ENCODE measurements around the gene LYSMD2. TPM values are rescaled to one million over a fixed set of nuclear protein-coding genes. Genes with fewer than 3 reads are reported as not detected.

Gene LYSMD2
- polyA plus RNA-seq, 1 donor from 2014 or later, result 66.6 TPM

- Mint-ChIP-seq H3K27ac (peak overlapping the region in 2 of 3 donors; percentile 9 to 53), H3K4me3 (no peak overlapping the region), H3K36me3 (peaks cover 9% of the 10 kb centered on the region), H3K9me3 (no peaks in the 10 kb centered on the region), H3K4me1 (peaks cover 13 to 23% (median 14%) of the 10 kb centered on the region in 3 donors), H3K27me3 (no peaks in the 10 kb centered on the region)
Measured at GRCh38 chr15:51718219-51718618, 19.2 kb downstream of the LYSMD2 start.

- Mint-ChIP-seq H3K4me1 (peaks cover 9 to 21% (median 11%) of the 10 kb centered on the region in 3 donors), H3K4me3 (no peak overlapping the region), H3K27me3 (no peaks in the 10 kb centered on the region), H3K36me3 (peaks cover 4% of the 10 kb centered on the region), H3K27ac (no peak overlapping the region), H3K9me3 (no peaks in the 10 kb centered on the region)
Measured at GRCh38 chr15:51714911-51715310, 22.5 kb downstream of the LYSMD2 start.

GRCh38 chr15:51714162-51714561, 23.3 kb downstream of the LYSMD2 start:
- Mint-ChIP-seq H3K4me1 (peaks cover 7 to 13% (median 9%) of the 10 kb centered on the region in 3 donors), H3K27me3 (no peaks in the 10 kb centered on the region), H3K9me3 (no peaks in the 10 kb centered on the region), H3K36me3 (peaks cover 4% of the 10 kb centered on the region), H3K4me3 (no peak overlapping the region), H3K27ac (peak overlapping the region in 1 of 3 donors; percentile 55)

GRCh38 chr15:51709031-51709430, 28.4 kb downstream of the LYSMD2 start:
- peaks cover 2% of the 10 kb centered on the region for H3K36me3 Mint-ChIP-seq
- no peak overlapping the region for H3K4me3 Mint-ChIP-seq
- no peaks in the 10 kb centered on the region for H3K9me3 Mint-ChIP-seq
- no peak overlapping the region for H3K27ac Mint-ChIP-seq
- no peaks in the 10 kb centered on the region for H3K27me3 Mint-ChIP-seq
- H3K4me1 Mint-ChIP-seq, result no peaks in the 10 kb centered on the region

- Mint-ChIP-seq H3K27me3 (no peaks in the 10 kb centered on the region), H3K4me1 (no peaks in the 10 kb centered on the region), H3K36me3 (no peaks in the 10 kb centered on the region), H3K27ac (no peak overlapping the region), H3K4me3 (no peak overlapping the region), H3K9me3 (no peaks in the 10 kb centered on the region)
Measured at GRCh38 chr15:51708013-51708412, 29.4 kb downstream of the LYSMD2 start.

GRCh38 chr15:51706926-51707608, 30.4 kb downstream of the LYSMD2 start:
- H3K27me3 Mint-ChIP-seq, result no peaks in the 10 kb centered on the region
- H3K27ac Mint-ChIP-seq, result no peak overlapping the region
- no peaks in the 10 kb centered on the region for H3K9me3 Mint-ChIP-seq
- H3K4me3 Mint-ChIP-seq, result peak overlapping the region in 1 of 4 donors; percentile 47
- H3K4me1 Mint-ChIP-seq, result no peaks in the 10 kb centered on the region
- no peaks in the 10 kb centered on the region for H3K36me3 Mint-ChIP-seq

- no peaks in the 10 kb centered on the region for H3K36me3 Mint-ChIP-seq
- no peaks in the 10 kb centered on the region for H3K9me3 Mint-ChIP-seq
- no peak overlapping the region for H3K27ac Mint-ChIP-seq
- H3K4me3 Mint-ChIP-seq, result no peak overlapping the region
- H3K4me1 Mint-ChIP-seq, result no peaks in the 10 kb centered on the region
- H3K27me3 Mint-ChIP-seq, result no peaks in the 10 kb centered on the region
Measured at GRCh38 chr15:51706291-51706690, 31.2 kb downstream of the LYSMD2 start.

GRCh38 chr15:51702710-51703109, 34.7 kb downstream of the LYSMD2 start:
- Mint-ChIP-seq H3K27me3 (peaks cover 4% of the 10 kb centered on the region), H3K4me1 (no peaks in the 10 kb centered on the region), H3K9me3 (no peaks in the 10 kb centered on the region), H3K27ac (no peak overlapping the region), H3K4me3 (no peak overlapping the region), H3K36me3 (no peaks in the 10 kb centered on the region)

- Mint-ChIP-seq H3K27me3 (peaks cover 4% of the 10 kb centered on the region), H3K4me3 (no peak overlapping the region), H3K4me1 (no peaks in the 10 kb centered on the region), H3K27ac (no peak overlapping the region), H3K36me3 (no peaks in the 10 kb centered on the region), H3K9me3 (no peaks in the 10 kb centered on the region)
Measured at GRCh38 chr15:51699373-51699772, 38.1 kb downstream of the LYSMD2 start.

GRCh38 chr15:51697163-51697562, 40.3 kb downstream of the LYSMD2 start:
- Mint-ChIP-seq H3K27me3 (peaks cover 4% of the 10 kb centered on the region), H3K4me3 (no peak overlapping the region), H3K36me3 (no peaks in the 10 kb centered on the region), H3K27ac (no peak overlapping the region), H3K9me3 (no peaks in the 10 kb centered on the region), H3K4me1 (peaks cover 6 to 7% (median 6%) of the 10 kb centered on the region in 3 donors)

GRCh38 chr15:51696566-51696965, 40.9 kb downstream of the LYSMD2 start:
- H3K27me3 Mint-ChIP-seq, result peaks cover 4% of the 10 kb centered on the region
- H3K4me3 Mint-ChIP-seq, result no peak overlapping the region
- no peaks in the 10 kb centered on the region for H3K36me3 Mint-ChIP-seq
- H3K27ac Mint-ChIP-seq, result no peak overlapping the region
- H3K9me3 Mint-ChIP-seq, result no peaks in the 10 kb centered on the region
- H3K4me1 Mint-ChIP-seq, result peaks cover 10 to 13% (median 12%) of the 10 kb centered on the region in 3 donors

GRCh38 chr15:51692154-51692553, 45.3 kb downstream of the LYSMD2 start:
- H3K36me3 Mint-ChIP-seq, result no peaks in the 10 kb centered on the region
- H3K27me3 Mint-ChIP-seq, result peaks cover 6% of the 10 kb centered on the region
- H3K4me3 Mint-ChIP-seq, result no peak overlapping the region
- H3K9me3 Mint-ChIP-seq, result no peaks in the 10 kb centered on the region
- no peak overlapping the region for H3K27ac Mint-ChIP-seq
- peaks cover 10 to 19% (median 17%) of the 10 kb centered on the region in 3 donors for H3K4me1 Mint-ChIP-seq

GRCh38 chr15:51688863-51689262, 48.6 kb downstream of the LYSMD2 start:
- Mint-ChIP-seq H3K4me1 (peaks cover 10 to 19% (median 17%) of the 10 kb centered on the region in 3 donors), H3K9me3 (no peaks in the 10 kb centered on the region), H3K4me3 (no peak overlapping the region), H3K27ac (no peak overlapping the region), H3K36me3 (no peaks in the 10 kb centered on the region), H3K27me3 (peaks cover 10% of the 10 kb centered on the region)

GRCh38 chr15:51687565-51687964, 49.9 kb downstream of the LYSMD2 start:
- H3K9me3 Mint-ChIP-seq, result no peaks in the 10 kb centered on the region
- peaks cover 16% of the 10 kb centered on the region for H3K27me3 Mint-ChIP-seq
- no peaks in the 10 kb centered on the region for H3K36me3 Mint-ChIP-seq
- H3K4me3 Mint-ChIP-seq, result no peak overlapping the region
- H3K4me1 Mint-ChIP-seq, result peaks cover 6 to 16% (median 14%) of the 10 kb centered on the region in 3 donors
- no peak overlapping the region for H3K27ac Mint-ChIP-seq

- H3K9me3 Mint-ChIP-seq, result peaks cover 0 to 7% (median 0%) of the 10 kb centered on the region in 3 donors
- H3K36me3 Mint-ChIP-seq, result no peaks in the 10 kb centered on the region
- peaks cover 32% of the 10 kb centered on the region for H3K27me3 Mint-ChIP-seq
- no peak within 1 kb of the TSS for H3K4me3 Mint-ChIP-seq
- peak within 1 kb of the TSS in 1 of 3 donors; percentile 36 for H3K27ac Mint-ChIP-seq
- peaks cover 0 to 2% (median 0%) of the 10 kb centered on the region in 3 donors for H3K4me1 Mint-ChIP-seq
Measured at GRCh38 chr15:51681303-51681963, 56.0 kb downstream of the LYSMD2 start, which contains the start of gene SCG3. TSS of gene SCG3 (plus strand) at chr15:51681503. CDS start at chr15:51681756, 253 bp downstream.

GRCh38 chr15:51680321-51680720, 57.1 kb downstream of the LYSMD2 start:
- Mint-ChIP-seq H3K4me1 (peaks cover 0 to 2% (median 0%) of the 10 kb centered on the region in 3 donors), H3K27me3 (peaks cover 32% of the 10 kb centered on the region), H3K36me3 (no peaks in the 10 kb centered on the region), H3K27ac (no peak overlapping the region), H3K4me3 (no peak overlapping the region), H3K9me3 (peaks cover 0 to 7% (median 0%) of the 10 kb centered on the region in 3 donors)
